SK-N-SH (cell line): ENCODE measurements around the gene PPM1L. TPM values are rescaled to one million over a fixed set of nuclear protein-coding genes. Genes with fewer than 3 reads are reported as not detected.

Experiments
- CTCF ChIA-PET: fragments of 300-600, 350-600 bp; formaldehyde crosslinking; extraction: SDS; loops from one replicate; lab custom pipeline; 2021; lab: Yijun Ruan, JAX
- POLR2A ChIA-PET: fragments of 350-600 bp; sonication (Branson Sonifier 250); formaldehyde crosslinking; extraction: SDS; loops from one replicate; lab custom pipeline; 2020; ENCODE audit warnings: antibody characterized with exemption, inconsistent platforms; lab: Yijun Ruan, JAX
- DNase-seq: peaks from one replicate; pipeline ENCODE4 v3.0.0; 2012
- H2AFZ ChIP-seq: fragments of 200-600 bp; sonication (generic); 2 replicates; pipeline ENCODE4 v1.8.1; 2016; ENCODE audit warnings: antibody characterized with exemption, mild to moderate bottlenecking, low read depth
- H3F3A ChIP-seq: fragments of 200-600 bp; sonication (generic); replicated peaks from 2 replicates; pipeline ENCODE3; 2016; ENCODE audit warnings: antibody characterized with exemption, mild to moderate bottlenecking; ENCODE audit not compliant: insufficient read depth
- H3K27ac ChIP-seq, 2 experiments: fragments of 200-500 bp in 1 of 2; fragments of 200-600 bp in 1 of 2; sonication (Bioruptor generic) in 1 of 2; sonication (generic), shearing (Covaris generic) in 1 of 2; 2 replicates each; pipeline versions ENCODE4 v1.5.1 to v1.6.1; 2014 to 2016; ENCODE audit warnings: low read depth in 2 of 2, inconsistent platforms in 1 of 2, low read length in 1 of 2, mild to moderate bottlenecking in 1 of 2, mixed read lengths in 1 of 2
- H3K27me3 ChIP-seq: fragments of 200-600 bp; sonication (generic), shearing (Covaris generic); 2 replicates; pipeline ENCODE4 v1.6.1; 2016; ENCODE audit warnings: mixed run types; ENCODE audit not compliant: insufficient read depth
- H3K36me3 ChIP-seq, 2 experiments: fragments of 200-500 bp in 1 of 2; fragments of 200-600 bp in 1 of 2; sonication (Bioruptor generic) in 1 of 2; sonication (generic) in 1 of 2; replicated peaks in 1 of 2; 2 replicates each; pipeline versions ENCODE3 to v1.5.1; 2014 to 2016; ENCODE audit warnings: low read length in 1 of 2, mild to moderate bottlenecking in 1 of 2; ENCODE audit not compliant: insufficient read depth in 2 of 2, control insufficient read depth in 1 of 2
- H3K4me1 ChIP-seq, 2 experiments: fragments of 200-500 bp in 1 of 2; fragments of 200-600 bp in 1 of 2; sonication (Bioruptor generic) in 1 of 2; sonication (generic), shearing (Covaris generic) in 1 of 2; 2 replicates each; pipeline versions ENCODE4 v1.5.1 to v1.6.1; 2014 to 2016; ENCODE audit warnings: low read depth in 1 of 2, low read length in 1 of 2, mixed run types in 1 of 2; ENCODE audit not compliant: insufficient read depth in 2 of 2, control insufficient read depth in 1 of 2
- H3K4me2 ChIP-seq: fragments of 200-600 bp; sonication (generic), shearing (Covaris generic); 2 replicates; pipeline ENCODE4 v1.6.1; 2017; ENCODE audit warnings: mixed run types
- H3K4me3 ChIP-seq, 2 experiments: fragments of 200-500 bp in 1 of 2; fragments of 200-600 bp in 1 of 2; sonication (Bioruptor generic) in 1 of 2; sonication (generic), shearing (Covaris generic) in 1 of 2; 2 replicates each; pipeline versions ENCODE4 v1.5.1 to v1.8.1; 2014 to 2016; ENCODE audit warnings: low read depth in 2 of 2, inconsistent platforms in 1 of 2, low read length in 1 of 2, mild to moderate bottlenecking in 1 of 2, mixed read lengths in 1 of 2, moderate library complexity in 1 of 2
- H3K79me2 ChIP-seq: fragments of 200-600 bp; sonication (generic); 2 replicates; pipeline ENCODE4 v1.8.1; 2017; ENCODE audit warnings: mild to moderate bottlenecking; ENCODE audit not compliant: insufficient read depth
- H3K9ac ChIP-seq: fragments of 200-600 bp; sonication (generic); 2 replicates; pipeline ENCODE4 v1.6.1; 2017; ENCODE audit warnings: mixed run types
- H3K9me2 ChIP-seq: fragments of 200-600 bp; sonication (generic); 2 replicates; pipeline ENCODE4 v1.6.1; 2017; ENCODE audit warnings: mixed run types
- H3K9me3 ChIP-seq: fragments of 200-600 bp; sonication (generic); 2 replicates; pipeline ENCODE4 v1.6.1; 2017; ENCODE audit warnings: mixed run types, mild to moderate bottlenecking, moderate library complexity
- H4K20me1 ChIP-seq: fragments of 200-600 bp; sonication (generic); 2 replicates; pipeline ENCODE4 v1.6.1; 2017; ENCODE audit warnings: mild to moderate bottlenecking, mixed run types; ENCODE audit not compliant: insufficient read depth
- ELF1 ChIP-seq: IDR thresholded peaks from 2 replicates; pipeline ENCODE4 v1.4.0; 2012
- EP300 ChIP-seq, 2 experiments: IDR thresholded peaks; 2 replicates each; pipeline versions ENCODE4 v1.4.0 to v1.6.1; 2012; ENCODE audit warnings: borderline replicate concordance in 1 of 2, low read depth in 1 of 2, low read length in 1 of 2
- FOSL2 ChIP-seq: IDR thresholded peaks from 2 replicates; pipeline ENCODE4 v1.4.0; 2012; ENCODE audit warnings: low read depth, mild to moderate bottlenecking, moderate library complexity, borderline replicate concordance
- GABPA ChIP-seq: IDR thresholded peaks from 2 replicates; pipeline ENCODE4 v1.4.0; 2012; ENCODE audit warnings: low read depth, mild to moderate bottlenecking
- GATA2 ChIP-seq: sonication (generic); formaldehyde crosslinking; IDR thresholded peaks from 2 replicates; pipeline ENCODE4 v1.5.0; 2020; ENCODE audit warnings: mild to moderate bottlenecking, missing genetic modification reagents
- JUND ChIP-seq: IDR thresholded peaks from 2 replicates; pipeline ENCODE4 v1.4.0; 2012
- MEF2A ChIP-seq: IDR thresholded peaks from 2 replicates; pipeline ENCODE4 v1.4.0; 2012; ENCODE audit warnings: low read depth, borderline replicate concordance
- MXI1 ChIP-seq: IDR thresholded peaks from 2 replicates; pipeline ENCODE4 v1.6.1; 2012; ENCODE audit warnings: mild to moderate bottlenecking, low read depth, low read length, improper control_type of control experiment
- POLR2AphosphoS5 ChIP-seq: IDR thresholded peaks from 2 replicates; pipeline ENCODE4 v1.6.1; 2012; ENCODE audit warnings: low read depth, low read length
- RAD21 ChIP-seq: IDR thresholded peaks from 2 replicates; pipeline ENCODE4 v1.6.1; 2012; ENCODE audit warnings: mild to moderate bottlenecking, low read length
- RCOR1 ChIP-seq: fragments of 150-350 bp; IDR thresholded peaks from 2 replicates; pipeline ENCODE4 v1.6.1; 2017; ENCODE audit warnings: antibody characterized with exemption, low read length
- REST ChIP-seq: IDR thresholded peaks from 2 replicates; pipeline ENCODE4 v1.6.1; 2012; ENCODE audit warnings: mild to moderate bottlenecking, low read depth, low read length, moderate library complexity
- RFX5 ChIP-seq: IDR thresholded peaks from 2 replicates; pipeline ENCODE4 v1.6.1; 2012; ENCODE audit warnings: mild to moderate bottlenecking, improper control_type of control experiment, low read length
- TAF1 ChIP-seq: IDR thresholded peaks from 2 replicates; pipeline ENCODE4 v1.6.1; 2012; ENCODE audit warnings: low read depth, mild to moderate bottlenecking, low read length, moderate library complexity, borderline replicate concordance
- USF1 ChIP-seq: IDR thresholded peaks from 2 replicates; pipeline ENCODE4 v1.4.0; 2012; ENCODE audit warnings: low read depth, borderline replicate concordance
- ZBTB33 ChIP-seq: IDR thresholded peaks from 2 replicates; pipeline ENCODE4 v1.4.0; 2012; ENCODE audit warnings: low read depth, borderline replicate concordance
- WGBS: methylation state at CpG from one replicate; pipeline ENCODE4 v1.1.6; 2017; ENCODE audit warnings: low lambda C conversion rate; 5-methylcytosine and 5-hydroxymethylcytosine counted together
- polyA plus RNA-seq, 3 experiments: library from polyadenylated mRNA; depleted of rRNA; stranded (reverse); fragments of >200 nt; gene quantifications; 2 replicates each; pipeline ENCODE4 v1.2.3, GENCODE V29; 2012

PPM1L gene
- polyA plus RNA-seq, 1 of the 3 experiments (the other 2 are of a cell fraction), result 0.16 TPM

- TF ChIP-seq USF1, result no peak
These were observed 193.4 kb downstream of the PPM1L start (continued) for GRCh38 chr3:160949460-160949859.

GRCh38 chr3:160950542-160950941 lies 194.5 kb downstream of the PPM1L start:
- Histone ChIP-seq H2AFZ (no peak overlapping the region), H3K9me2 (no peaks in the 10 kb centered on the region), H3K4me3 (no peak overlapping the region), H3K9me3 (no peaks in the 10 kb centered on the region), H4K20me1 (no peaks in the 10 kb centered on the region), H3K4me2 (no peak overlapping the region), H3K27me3 (no peaks in the 10 kb centered on the region; the same call in 1 of the 2 replicates)
- CTCF ChIA-PET, result interaction anchor here (1.1 to 1.7 kb wide), 3 partner anchors 9 to 242 kb away, joined by 3 to 7 read pairs (median 4); no protein-coding TSS in a partner anchor
- no peak for TF ChIP-seq GATA2 (CRISPR knock-in tag)
- TF ChIP-seq RAD21, result no peak
- no peak for TF ChIP-seq JUND
- no peak for TF ChIP-seq POLR2AphosphoS5
- TF ChIP-seq RCOR1, result no peak
- no peak for TF ChIP-seq ZBTB33
- TF ChIP-seq EP300 (IDR thresholded peaks at IDR 0.05; ENCODE audit: borderline replicate concordance in 1 of 2, low read depth in 1 of 2, low read length in 1 of 2), result no peak
- TF ChIP-seq MEF2A, result no peak
- no peak for TF ChIP-seq REST
- TF ChIP-seq FOSL2, result no peak
- TF ChIP-seq RFX5, result no peak
- no peak for TF ChIP-seq TAF1
- no peak for TF ChIP-seq MXI1
- TF ChIP-seq GABPA, result no peak
- TF ChIP-seq ELF1, result no peak
- TF ChIP-seq, all 33 proteins: peak for 0
- no peak overlapping the region for H3K27ac ChIP-seq
- no peaks in the 10 kb centered on the region for H3F3A ChIP-seq
- peaks cover 0 to 6% of the 10 kb centered on the region in 2 experiments; a peak in 3 of 4 replicates for H3K4me1 ChIP-seq
- DNase-seq, result no peak
- H3K79me2 ChIP-seq, result no peaks in the 10 kb centered on the region
- WGBS, result 54% methylated on average over 2 of the region's 2 CpGs
- POLR2A ChIA-PET, result no interaction called here
- no peak overlapping the region for H3K9ac ChIP-seq
- H3K36me3 ChIP-seq, result no peaks in the 10 kb centered on the region
